ENCODE results near the gene KCNH2. TPM values are rescaled to one million over a fixed set of nuclear protein-coding genes. Genes with fewer than 3 reads are reported as not detected.
A peak's percentile ranks its signal among the peaks of the same experiment; 100 is the strongest.

Gene KCNH2
- polyA plus RNA-seq, 1 of the 3 experiments (the other 2 are of a cell fraction), result 2.2 TPM

DNA sequence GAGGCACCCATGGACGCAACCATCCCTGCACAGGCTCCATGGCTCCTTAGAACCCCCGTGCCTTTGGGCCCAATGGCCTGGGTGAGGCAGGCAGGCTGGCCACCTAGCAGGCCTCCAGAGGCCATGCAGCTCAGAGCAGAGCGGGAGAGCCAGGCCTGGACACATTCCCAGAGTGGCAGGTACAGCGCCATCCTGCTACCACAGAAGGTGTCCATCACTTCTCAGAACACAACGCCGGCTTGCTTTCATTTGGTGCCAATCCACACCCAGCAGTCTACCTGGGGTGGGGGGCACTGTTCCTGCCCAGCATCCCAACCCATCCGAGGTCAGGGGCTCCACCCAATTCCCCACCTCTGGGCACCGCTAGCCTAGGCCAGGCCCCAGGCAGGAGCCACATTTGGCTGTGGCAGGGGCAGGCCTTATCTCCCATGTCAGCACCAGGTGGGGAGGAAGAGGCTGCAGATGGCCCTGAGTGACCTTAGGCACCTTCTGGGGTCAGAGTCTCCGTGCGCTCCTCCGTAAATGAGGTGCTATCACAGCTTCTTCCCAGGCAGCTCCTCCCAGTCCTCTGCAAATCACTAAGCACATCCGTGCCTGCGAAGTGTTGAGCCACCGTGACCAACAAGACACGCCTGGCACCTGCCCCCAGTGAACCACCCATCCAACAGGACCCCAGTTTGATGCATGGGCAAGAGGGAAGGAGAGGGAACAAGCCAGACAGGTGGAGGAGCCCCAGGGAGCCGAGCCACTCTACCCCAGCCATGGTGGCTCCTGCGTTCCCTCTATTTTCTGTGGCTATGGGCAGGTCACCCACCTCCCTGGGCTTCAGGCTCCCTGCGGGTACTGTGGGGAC, 14.2 kb downstream of the KCNH2 start:
- Histone ChIP-seq H3K36me3 (replicated peaks in 1 of 2; ENCODE audit: control insufficient read depth in 1 of 2, insufficient read depth in 2 of 2, low read length in 1 of 2) (no peaks in the 10 kb centered on the region), H3K79me2 (ENCODE audit: insufficient read depth) (no peaks in the 10 kb centered on the region), H3K9ac (no peak overlapping the region), H3K9me3 (no peaks in the 10 kb centered on the region), H2AFZ (ENCODE audit: low read depth) (no peak overlapping the region), H3K9me2 (no peaks in the 10 kb centered on the region), H3K27ac (ENCODE audit: low read depth in 2 of 2, low read length in 1 of 2) (peak overlapping the region in 1 of 2 experiments; percentile 97; a peak in 2 of 4 replicates), H3K4me3 (ENCODE audit: low read depth in 2 of 2, low read length in 1 of 2) (no peak overlapping the region), H3K4me1 (ENCODE audit: control insufficient read depth in 1 of 2, insufficient read depth in 2 of 2, low read depth in 1 of 2, low read length in 1 of 2) (peaks cover 0 to 88% of the 10 kb centered on the region in 2 experiments; a peak in 2 of 4 replicates), H3K4me2 (no peak overlapping the region), H4K20me1 (ENCODE audit: insufficient read depth) (no peaks in the 10 kb centered on the region), H3K27me3 (ENCODE audit: insufficient read depth) (peaks cover 27% of the 10 kb centered on the region), H3F3A (replicated peaks; ENCODE audit: insufficient read depth) (no peaks in the 10 kb centered on the region)
- CTCF ChIA-PET, result interaction anchor here (0.7 to 27.1 kb wide), 35 partner anchors 10 to 195 kb away, joined by 3 to 761 read pairs (median 15); partner anchors contain the start of genes ATG9B and NOS3
- POLR2A ChIA-PET, result interaction anchor here (0.7 to 5.5 kb wide), 14 partner anchors 8 to 176 kb away, joined by 3 to 41 read pairs (median 5); no protein-coding TSS in a partner anchor
- no peak for DNase-seq
- 64% methylated on average over 18 of the region's 18 CpGs for WGBS (ENCODE audit: low lambda C conversion rate)
- TF ChIP-seq, protein P1, sequence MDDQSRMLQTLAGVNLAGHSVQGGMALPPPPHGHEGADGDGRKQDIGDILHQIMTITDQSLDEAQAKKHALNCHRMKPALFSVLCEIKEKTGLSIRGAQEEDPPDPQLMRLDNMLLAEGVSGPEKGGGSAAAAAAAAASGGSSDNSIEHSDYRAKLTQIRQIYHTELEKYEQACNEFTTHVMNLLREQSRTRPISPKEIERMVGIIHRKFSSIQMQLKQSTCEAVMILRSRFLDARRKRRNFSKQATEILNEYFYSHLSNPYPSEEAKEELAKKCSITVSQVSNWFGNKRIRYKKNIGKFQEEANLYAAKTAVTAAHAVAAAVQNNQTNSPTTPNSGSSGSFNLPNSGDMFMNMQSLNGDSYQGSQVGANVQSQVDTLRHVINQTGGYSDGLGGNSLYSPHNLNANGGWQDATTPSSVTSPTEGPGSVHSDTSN (IDR thresholded peaks at IDR 0.05), result no peak
- no peak for TF ChIP-seq EP300 (IDR thresholded peaks at IDR 0.05; ENCODE audit: borderline replicate concordance in 1 of 2, low read depth in 1 of 2, low read length in 1 of 2)
- TF ChIP-seq, protein P2, sequence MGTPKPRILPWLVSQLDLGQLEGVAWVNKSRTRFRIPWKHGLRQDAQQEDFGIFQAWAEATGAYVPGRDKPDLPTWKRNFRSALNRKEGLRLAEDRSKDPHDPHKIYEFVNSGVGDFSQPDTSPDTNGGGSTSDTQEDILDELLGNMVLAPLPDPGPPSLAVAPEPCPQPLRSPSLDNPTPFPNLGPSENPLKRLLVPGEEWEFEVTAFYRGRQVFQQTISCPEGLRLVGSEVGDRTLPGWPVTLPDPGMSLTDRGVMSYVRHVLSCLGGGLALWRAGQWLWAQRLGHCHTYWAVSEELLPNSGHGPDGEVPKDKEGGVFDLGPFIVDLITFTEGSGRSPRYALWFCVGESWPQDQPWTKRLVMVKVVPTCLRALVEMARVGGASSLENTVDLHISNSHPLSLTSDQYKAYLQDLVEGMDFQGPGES (IDR thresholded peaks at IDR 0.05; ENCODE audit: low read depth, low read length), result no peak
- TF ChIP-seq, protein P3, sequence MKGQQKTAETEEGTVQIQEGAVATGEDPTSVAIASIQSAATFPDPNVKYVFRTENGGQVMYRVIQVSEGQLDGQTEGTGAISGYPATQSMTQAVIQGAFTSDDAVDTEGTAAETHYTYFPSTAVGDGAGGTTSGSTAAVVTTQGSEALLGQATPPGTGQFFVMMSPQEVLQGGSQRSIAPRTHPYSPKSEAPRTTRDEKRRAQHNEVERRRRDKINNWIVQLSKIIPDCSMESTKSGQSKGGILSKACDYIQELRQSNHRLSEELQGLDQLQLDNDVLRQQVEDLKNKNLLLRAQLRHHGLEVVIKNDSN (IDR thresholded peaks at IDR 0.05; ENCODE audit: borderline replicate concordance, low read depth), result no peak
- TF ChIP-seq, protein P4, sequence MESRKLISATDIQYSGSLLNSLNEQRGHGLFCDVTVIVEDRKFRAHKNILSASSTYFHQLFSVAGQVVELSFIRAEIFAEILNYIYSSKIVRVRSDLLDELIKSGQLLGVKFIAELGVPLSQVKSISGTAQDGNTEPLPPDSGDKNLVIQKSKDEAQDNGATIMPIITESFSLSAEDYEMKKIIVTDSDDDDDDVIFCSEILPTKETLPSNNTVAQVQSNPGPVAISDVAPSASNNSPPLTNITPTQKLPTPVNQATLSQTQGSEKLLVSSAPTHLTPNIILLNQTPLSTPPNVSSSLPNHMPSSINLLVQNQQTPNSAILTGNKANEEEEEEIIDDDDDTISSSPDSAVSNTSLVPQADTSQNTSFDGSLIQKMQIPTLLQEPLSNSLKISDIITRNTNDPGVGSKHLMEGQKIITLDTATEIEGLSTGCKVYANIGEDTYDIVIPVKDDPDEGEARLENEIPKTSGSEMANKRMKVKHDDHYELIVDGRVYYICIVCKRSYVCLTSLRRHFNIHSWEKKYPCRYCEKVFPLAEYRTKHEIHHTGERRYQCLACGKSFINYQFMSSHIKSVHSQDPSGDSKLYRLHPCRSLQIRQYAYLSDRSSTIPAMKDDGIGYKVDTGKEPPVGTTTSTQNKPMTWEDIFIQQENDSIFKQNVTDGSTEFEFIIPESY (IDR thresholded peaks at IDR 0.05; ENCODE audit: borderline replicate concordance, low read depth), result no peak
- no peak for TF ChIP-seq ELF1 (IDR thresholded peaks at IDR 0.05)
